ENCODE results near the gene DRC3.

Gene DRC3

GRCh38 chr17:17972126-17972951, at the start of gene DRC3, which contains the start of gene TOM1L2:
Gene DRC3 (plus strand): TSS chr17:17972862. CDS start chr17:17977599, 4,737 bp downstream.
Gene TOM1L2 (minus strand): TSS chr17:17972400. CDS start chr17:17972313, 87 bp downstream.
- in situ Hi-C loops (cut with MboI; ENCODE audit: low pct_unique_long_range_greater_than_20kb, low sequenced_read_pairs) = no loop called here
- peak; percentile 100 for DNase-seq

- no peak for DNase-seq
- in situ Hi-C loops (cut with MboI; ENCODE audit: low pct_unique_long_range_greater_than_20kb, low sequenced_read_pairs) = no loop called here
Observed at GRCh38 chr17:17924131-17924856, 48.4 kb upstream of the DRC3 start.

- in situ Hi-C loops (cut with MboI; ENCODE audit: low pct_unique_long_range_greater_than_20kb, low sequenced_read_pairs) = no loop called here
- peak; percentile 63 for DNase-seq
Observed at GRCh38 chr17:17924857-17925250, 47.8 kb upstream of the DRC3 start.

- no peak for DNase-seq
- in situ Hi-C loops (cut with MboI; ENCODE audit: low pct_unique_long_range_greater_than_20kb, low sequenced_read_pairs) = no loop called here
Observed at GRCh38 chr17:17926036-17926435, 46.6 kb upstream of the DRC3 start.

GRCh38 chr17:17926840-17927449, 45.7 kb upstream of the DRC3 start:
- DNase-seq = no peak
- in situ Hi-C loops (cut with MboI; ENCODE audit: low pct_unique_long_range_greater_than_20kb, low sequenced_read_pairs) = no loop called here

GRCh38 chr17:17928398-17929287, 44.0 kb upstream of the DRC3 start:
- in situ Hi-C loops (cut with MboI; ENCODE audit: low pct_unique_long_range_greater_than_20kb, low sequenced_read_pairs) = no loop called here
- no peak for DNase-seq

GRCh38 chr17:17929655-17930380, 42.8 kb upstream of the DRC3 start:
- in situ Hi-C loops (cut with MboI; ENCODE audit: low pct_unique_long_range_greater_than_20kb, low sequenced_read_pairs) = no loop called here
- DNase-seq = no peak

- in situ Hi-C loops (cut with MboI; ENCODE audit: low pct_unique_long_range_greater_than_20kb, low sequenced_read_pairs) = no loop called here
- DNase-seq = no peak
Observed at GRCh38 chr17:17930674-17931073, 42.0 kb upstream of the DRC3 start.

GRCh38 chr17:17931159-17931558, 41.5 kb upstream of the DRC3 start:
- in situ Hi-C loops (cut with MboI; ENCODE audit: low pct_unique_long_range_greater_than_20kb, low sequenced_read_pairs) = no loop called here
- no peak for DNase-seq

GRCh38 chr17:17933775-17934174, 38.9 kb upstream of the DRC3 start:
- no peak for DNase-seq
- in situ Hi-C loops (cut with MboI; ENCODE audit: low pct_unique_long_range_greater_than_20kb, low sequenced_read_pairs) = no loop called here

GRCh38 chr17:17934214-17934613, 38.4 kb upstream of the DRC3 start:
- no peak for DNase-seq
- in situ Hi-C loops (cut with MboI; ENCODE audit: low pct_unique_long_range_greater_than_20kb, low sequenced_read_pairs) = no loop called here

GRCh38 chr17:17934806-17935205, 37.9 kb upstream of the DRC3 start:
- in situ Hi-C loops (cut with MboI; ENCODE audit: low pct_unique_long_range_greater_than_20kb, low sequenced_read_pairs) = no loop called here
- no peak for DNase-seq

- no peak for DNase-seq
- in situ Hi-C loops (cut with MboI; ENCODE audit: low pct_unique_long_range_greater_than_20kb, low sequenced_read_pairs) = no loop called here
Observed at GRCh38 chr17:17935321-17936271, 37.1 kb upstream of the DRC3 start.

GRCh38 chr17:17937201-17937853, 35.3 kb upstream of the DRC3 start:
- in situ Hi-C loops (cut with MboI; ENCODE audit: low pct_unique_long_range_greater_than_20kb, low sequenced_read_pairs) = no loop called here
- no peak for DNase-seq

GRCh38 chr17:17937958-17938357, 34.7 kb upstream of the DRC3 start:
- no peak for DNase-seq
- in situ Hi-C loops (cut with MboI; ENCODE audit: low pct_unique_long_range_greater_than_20kb, low sequenced_read_pairs) = no loop called here

- in situ Hi-C loops (cut with MboI; ENCODE audit: low pct_unique_long_range_greater_than_20kb, low sequenced_read_pairs) = no loop called here
- no peak for DNase-seq
Observed at GRCh38 chr17:17938388-17939107, 34.1 kb upstream of the DRC3 start.
